CD4-positive, alpha-beta T cell (primary cell): ENCODE results near the gene CBFA2T3. TPM values are rescaled to one million over a fixed set of nuclear protein-coding genes. Genes with fewer than 3 reads are reported as not detected.

Experiments used
- ATAC-seq: fragments of 200-7000 bp; cut with Tn5 transposase; one replicate; pipeline ENCODE4 v1.10.0; 2022; ENCODE audit warnings: mild to moderate bottlenecking; ENCODE audit not compliant: poor library complexity
- CTCF ChIA-PET: fragments of 350-600 bp; sonication (Branson Sonifier 250); formaldehyde crosslinking; loops from one replicate; lab custom pipeline; 2021; ENCODE audit warnings: antibody characterized with exemption, inconsistent platforms; lab: Charles Lee
- POLR2A ChIA-PET: fragments of 350-600 bp; sonication (Branson Sonifier 250); formaldehyde crosslinking; loops from one replicate; lab custom pipeline; 2021; ENCODE audit warnings: antibody characterized with exemption, inconsistent platforms; lab: Charles Lee
- DNase-seq, 14 experiments: peaks; one replicate each; pipeline ENCODE4 v3.0.0-alpha.2; 2013 to 2020; ENCODE audit warnings: mixed read lengths in 2 of 14
- H3K27ac ChIP-seq, 2 donors: one replicate each; pipeline versions ENCODE4 v1.5.1 to v1.7.0; 2013; ENCODE audit warnings: low read length in 2 of 2, low read depth in 1 of 2, mild to moderate bottlenecking in 1 of 2
- H3K27me3 ChIP-seq, 2 experiments: 1 replicate in 1 of 2; 2 replicates in 1 of 2; pipeline versions ENCODE4 v1.6.1 to v1.7.0; 2013; ENCODE audit warnings: low read length in 2 of 2, control low read depth in 1 of 2, mild to moderate bottlenecking in 1 of 2, moderate library complexity in 1 of 2; ENCODE audit not compliant: insufficient read depth in 2 of 2, control insufficient read depth in 1 of 2
- H3K36me3 ChIP-seq: one replicate; pipeline ENCODE4 v1.6.1; 2013; ENCODE audit warnings: low read length, control low read depth; ENCODE audit not compliant: insufficient read depth
- H3K4me1 ChIP-seq: one replicate; pipeline ENCODE4 v1.6.1; 2013; ENCODE audit warnings: low read length, control low read depth; ENCODE audit not compliant: insufficient read depth
- H3K4me3 ChIP-seq: one replicate; pipeline ENCODE4 v1.5.1; 2013; ENCODE audit warnings: mild to moderate bottlenecking, low read length, moderate library complexity
- H3K9me3 ChIP-seq, 2 experiments: 1 replicate in 1 of 2; 2 replicates in 1 of 2; pipeline versions ENCODE4 v1.6.1 to v1.7.0; 2013; ENCODE audit warnings: low read length in 2 of 2, mild to moderate bottlenecking in 2 of 2, control low read depth in 1 of 2, moderate library complexity in 1 of 2; ENCODE audit not compliant: control insufficient read depth in 1 of 2, insufficient read depth in 1 of 2
- H3K27ac Mint-ChIP-seq: one replicate; pipeline ENCODE4 v1.8.0; 2020; ENCODE audit warnings: mixed read lengths
- H3K27me3 Mint-ChIP-seq: one replicate; pipeline ENCODE4 v1.8.0; 2021; ENCODE audit warnings: mixed read lengths
- H3K36me3 Mint-ChIP-seq: one replicate; pipeline ENCODE4 v1.8.0; 2021; ENCODE audit warnings: low read depth, mixed read lengths
- H3K4me1 Mint-ChIP-seq: one replicate; pipeline ENCODE4 v1.8.0; 2021; ENCODE audit warnings: low read depth, mixed read lengths
- H3K4me3 Mint-ChIP-seq: one replicate; pipeline ENCODE4 v1.8.0; 2020; ENCODE audit warnings: mild to moderate bottlenecking, mixed read lengths
- H3K9me3 Mint-ChIP-seq: one replicate; pipeline ENCODE4 v1.8.0; 2020; ENCODE audit warnings: mixed read lengths
- CTCF ChIP-seq: fragments of 200-600 bp; IDR thresholded peaks from one replicate; pipeline ENCODE4 v1.8.0; 2022; ENCODE audit warnings: antibody characterized with exemption, mild to moderate bottlenecking
- intact Hi-C, 2 experiments: fragments of 100-400 bp; cut with DNase I in 1 of 2; cut with micrococcal nuclease in 1 of 2; formaldehyde crosslinking; loops; one replicate each; pipeline versions ENCODE4 v1.15.1 to v1.9.0; 2023 to 2025; cut with DNase I, micrococcal nuclease
- total RNA-seq, 174 experiments: library from RNA in 2 of 174; stranded (reverse) in 2 of 174; gene quantifications; one replicate each; pipeline ENCODE4 v1.2.3 and lab custom pipeline; 2021 to 2026

The CBFA2T3 gene
- total RNA-seq, 2 experiments from 2014 or later: 0.80 to 1.6 TPM

GRCh38 chr16:88917146-88917914, 59.7 kb downstream of the CBFA2T3 start:
- CTCF ChIA-PET: no interaction called here
- Mint-ChIP-seq H3K4me1 (peaks cover 6% of the 10 kb centered on the region), H3K27me3 (peaks cover 5% of the 10 kb centered on the region), H3K9me3 (no peaks in the 10 kb centered on the region), H3K36me3 (no peaks in the 10 kb centered on the region), H3K27ac (no peak overlapping the region), H3K4me3 (no peak overlapping the region)
- H3K27me3 ChIP-seq: peaks cover 0 to 3% of the 10 kb centered on the region in 2 experiments
- no peak for TF ChIP-seq CTCF
- H3K4me3 ChIP-seq: no peak overlapping the region
- H3K27ac ChIP-seq: no peak overlapping the region
- no peaks in the 10 kb centered on the region for H3K36me3 ChIP-seq
- H3K4me1 ChIP-seq: peaks cover 10% of the 10 kb centered on the region
- no peak for DNase-seq
- intact Hi-C loops: loop anchor here in 1 of 2 experiments (5.0 kb wide), 1 partner anchor 40 kb away; no protein-coding TSS in a partner anchor
- POLR2A ChIA-PET: no interaction called here
- peaks cover 0 to 22% of the 10 kb centered on the region in 2 experiments for H3K9me3 ChIP-seq
- ATAC-seq: no peak

GRCh38 chr16:88915639-88916327, 61.2 kb downstream of the CBFA2T3 start:
- Mint-ChIP-seq H3K4me3 (no peak overlapping the region), H3K4me1 (peaks cover under 1% of the 10 kb centered on the region), H3K36me3 (no peaks in the 10 kb centered on the region), H3K9me3 (no peaks in the 10 kb centered on the region), H3K27me3 (peaks cover 5% of the 10 kb centered on the region), H3K27ac (no peak overlapping the region)
- no peak for TF ChIP-seq CTCF
- Histone ChIP-seq H3K27me3 (peaks cover 0 to 3% of the 10 kb centered on the region in 2 experiments), H3K9me3 (peaks cover 0 to 22% of the 10 kb centered on the region in 2 experiments), H3K36me3 (no peaks in the 10 kb centered on the region), H3K4me3 (no peak overlapping the region), H3K27ac (no peak overlapping the region), H3K4me1 (peaks cover 4% of the 10 kb centered on the region)
- ChIA-PET POLR2A (no interaction called here), CTCF (no interaction called here)
- DNase-seq (no peak), ATAC-seq (no peak)
- intact Hi-C loops: loop anchor here in 1 of 2 experiments (5.0 kb wide), 1 partner anchor 38 kb away; no protein-coding TSS in a partner anchor

DNA sequence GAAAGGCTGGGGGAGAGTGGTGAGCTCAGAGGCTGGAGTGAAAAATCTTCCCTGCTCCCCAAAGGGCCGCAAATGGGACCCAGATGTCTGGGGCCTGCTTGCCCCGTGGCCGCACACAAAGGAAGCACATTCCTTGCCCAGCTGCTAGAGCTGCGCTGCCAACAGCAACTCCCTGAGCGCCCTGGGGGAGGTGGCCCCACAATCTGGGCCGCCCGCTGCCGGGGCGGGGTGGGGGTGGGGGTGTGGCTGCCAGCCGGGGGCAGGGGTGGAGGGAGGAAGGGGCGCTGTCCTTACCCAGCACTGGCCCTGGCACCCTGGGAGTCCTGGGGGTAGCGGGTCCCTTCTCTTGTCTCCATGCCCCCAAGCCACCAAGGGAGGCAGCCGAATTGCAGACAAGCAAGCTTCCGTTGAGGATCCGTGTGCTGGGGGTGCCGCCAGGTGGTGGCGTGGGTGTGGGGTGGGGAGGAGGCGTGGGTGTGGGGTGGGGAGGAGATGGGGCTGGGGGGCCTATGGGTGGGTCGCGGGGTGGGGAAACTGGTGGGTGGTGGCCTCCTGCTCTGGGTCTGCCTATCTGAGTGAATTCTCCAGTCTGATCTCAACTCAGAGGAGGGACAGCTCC, 62.1 kb downstream of the CBFA2T3 start:
- Histone ChIP-seq H3K4me3 (no peak overlapping the region), H3K9me3 (peaks cover 0 to 22% of the 10 kb centered on the region in 2 experiments), H3K27me3 (no peaks in the 10 kb centered on the region), H3K27ac (no peak overlapping the region), H3K4me1 (no peaks in the 10 kb centered on the region), H3K36me3 (no peaks in the 10 kb centered on the region)
- CTCF ChIA-PET: no interaction called here
- no peaks in the 10 kb centered on the region for H3K4me1 Mint-ChIP-seq
- H3K9me3 Mint-ChIP-seq: no peaks in the 10 kb centered on the region
- no peak overlapping the region for H3K27ac Mint-ChIP-seq
- intact Hi-C loops: loop anchor here in 1 of 2 experiments (5.0 kb wide), 2 partner anchors 38 to 47 kb away; no protein-coding TSS in a partner anchor
- no peak for ATAC-seq
- H3K27me3 Mint-ChIP-seq: peaks cover 5% of the 10 kb centered on the region
- TF ChIP-seq CTCF: no peak
- H3K36me3 Mint-ChIP-seq: no peaks in the 10 kb centered on the region
- no peak overlapping the region for H3K4me3 Mint-ChIP-seq
- POLR2A ChIA-PET: no interaction called here
- DNase-seq: no peak
